ENCODE results near the gene CXCR4.

DNA sequence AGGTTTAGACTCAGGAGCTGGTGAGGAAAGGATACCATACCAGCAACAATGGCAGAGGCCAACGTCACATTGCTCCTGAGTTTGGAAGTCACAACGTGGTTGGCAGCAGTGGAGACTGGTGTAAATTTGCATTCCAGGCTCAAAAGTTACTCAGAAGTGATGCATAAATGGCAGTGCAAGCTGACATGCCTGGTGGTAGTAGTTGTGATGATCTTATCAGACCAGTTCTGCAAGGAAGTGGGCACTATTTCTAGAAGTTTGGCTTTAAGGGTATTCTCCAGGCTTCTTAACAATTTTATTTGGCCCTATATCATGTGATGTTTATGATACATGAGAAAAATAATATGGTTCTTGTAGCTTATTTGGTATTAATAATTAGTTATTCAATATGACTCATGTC is 37.8 kb downstream of the CXCR4 start:
- TF ChIP-seq EZH2 (IDR thresholded peaks at IDR 0.05; ENCODE audit: insufficient read depth, poor library complexity, severe bottlenecking) (no peak), EZH2phosphoT487 (IDR thresholded peaks at IDR 0.05; ENCODE audit: insufficient read depth, low read depth) (no peak)
